ENCODE results near the gene DHX35.

GRCh38 chr20:38919683-38920082 is 42.5 kb upstream of the DHX35 start:
- TF ChIP-seq EZH2phosphoT487 (IDR thresholded peaks at IDR 0.05; ENCODE audit: insufficient read depth, low read depth) (no peak), EZH2 (IDR thresholded peaks at IDR 0.05; ENCODE audit: insufficient read depth, poor library complexity, severe bottlenecking) (no peak)

All from GM23248 (cell line).